C1 segment of cervical spinal cord (tissue), 14 donors: Measurements from ENCODE around the gene GIMAP2.
A peak's percentile ranks its signal among the peaks of the same experiment; 100 is the strongest.
"Not testable (repeated sequence)": the region's sequence is repeated elsewhere in the genome, so short reads cannot be mapped to it uniquely, and the experiment has no call there.

ENCODE experiments used
- DNase-seq, 14 donors: peaks; one replicate each; lab custom pipeline; 2025; lab: John Stamatoyannopoulos, UW

Gene GIMAP2

DNA sequence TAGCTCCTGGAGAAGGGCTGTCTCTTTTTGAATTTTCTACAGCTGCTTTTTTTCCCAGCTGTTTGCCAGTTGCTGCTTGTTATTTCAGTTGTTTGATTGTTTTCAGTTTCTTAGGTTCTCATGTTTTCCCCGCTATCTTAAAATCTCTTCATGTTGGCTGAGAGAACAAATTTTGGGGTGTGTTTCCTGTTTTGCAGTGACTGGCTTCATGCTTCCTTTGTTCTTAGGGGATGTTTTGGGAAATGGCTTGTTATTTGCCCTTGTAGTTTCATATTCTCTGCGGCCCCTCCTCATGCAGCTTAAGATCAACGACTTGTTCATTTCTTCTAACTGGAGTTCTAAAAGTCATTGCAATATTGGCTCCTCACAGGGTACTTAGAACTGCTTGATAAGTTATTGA is 8.7 kb upstream of the GIMAP2 start:
- not testable (repeated sequence) for DNase-seq

GRCh38 chr7:150678601-150679000 is 6.9 kb upstream of the GIMAP2 start:
- DNase-seq: not testable (repeated sequence)

DNA sequence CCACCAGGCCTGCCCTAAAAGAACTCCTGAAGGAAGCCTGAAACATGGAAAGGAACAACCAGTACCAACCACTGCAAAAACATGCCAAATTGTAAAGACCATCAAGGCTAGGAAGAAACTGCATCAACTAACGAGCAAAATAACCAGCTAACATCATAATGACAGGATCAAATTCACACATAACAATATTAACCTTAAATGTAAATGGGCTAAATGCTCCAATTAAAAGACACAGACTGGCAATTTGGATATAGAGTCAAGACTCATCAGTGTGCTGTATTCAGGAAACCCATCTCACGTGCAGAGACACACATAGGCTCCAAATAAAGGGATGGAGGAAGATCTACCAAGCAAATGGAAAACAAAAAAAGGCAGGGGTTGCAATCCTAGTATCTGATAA is 5.1 kb upstream of the GIMAP2 start:
- DNase-seq: not testable (repeated sequence)

GRCh38 chr7:150686030-150686631 is 625 bp downstream of the GIMAP2 start:
- no peak for DNase-seq

- no peak for DNase-seq
Observed at GRCh38 chr7:150688630-150689029, 3.1 kb downstream of the GIMAP2 start.

- DNase-seq: no peak
Observed at GRCh38 chr7:150695654-150696053, 10.1 kb downstream of the GIMAP2 start.

- no peak for DNase-seq
Observed at GRCh38 chr7:150703209-150703608, 17.7 kb downstream of the GIMAP2 start.

GRCh38 chr7:150715293-150715692 is 29.8 kb downstream of the GIMAP2 start:
- DNase-seq: no peak

DNA sequence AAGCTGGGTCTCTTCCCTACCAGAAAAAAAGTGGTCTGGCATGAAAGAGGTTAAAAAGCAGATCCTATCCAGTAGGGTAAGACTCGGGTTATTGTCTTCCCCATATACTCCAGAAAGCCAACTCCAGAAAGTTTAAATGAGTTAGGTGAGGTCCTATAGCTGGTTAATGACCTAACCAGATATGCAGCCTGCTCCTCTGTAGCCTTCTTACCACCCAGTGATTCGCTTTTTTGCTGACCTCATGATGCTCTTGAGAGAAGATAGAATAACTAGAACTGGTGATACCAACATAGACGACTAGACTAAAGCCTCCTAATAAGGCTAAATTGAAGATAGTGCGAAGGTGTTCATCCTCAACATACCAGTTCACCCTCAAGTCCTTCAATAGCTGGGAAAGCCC is 30.2 kb downstream of the GIMAP2 start:
- DNase-seq: no peak

GRCh38 chr7:150716368-150716767 is 30.9 kb downstream of the GIMAP2 start, which contains the start of gene GIMAP1:
Gene GIMAP1 (plus strand): TSS chr7:150716613. CDS start chr7:150719048, 2,435 bp downstream.
- DNase-seq: peak in 4 of 14 donors; percentile 2 to 12 (median 10)

DNA sequence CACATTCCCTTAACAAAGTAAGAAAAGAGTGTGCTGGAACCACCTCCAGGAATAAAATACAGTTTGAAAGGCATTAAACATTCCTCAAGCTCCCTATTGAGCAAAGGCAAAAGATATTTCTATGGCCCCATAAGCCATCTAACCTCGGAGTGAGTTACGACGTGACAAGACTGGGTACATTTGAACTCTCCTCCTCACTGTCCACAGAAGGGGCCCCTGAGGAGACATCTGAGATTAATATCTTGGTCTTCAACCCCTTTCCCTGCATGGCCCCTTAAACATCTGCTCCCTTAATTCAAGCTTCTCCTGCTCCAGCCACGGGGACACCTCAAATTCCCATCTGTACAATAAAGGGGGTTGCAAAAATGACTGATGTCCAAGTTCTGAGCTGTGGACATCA is 31.4 kb downstream of the GIMAP2 start:
- DNase-seq: no peak

DNA sequence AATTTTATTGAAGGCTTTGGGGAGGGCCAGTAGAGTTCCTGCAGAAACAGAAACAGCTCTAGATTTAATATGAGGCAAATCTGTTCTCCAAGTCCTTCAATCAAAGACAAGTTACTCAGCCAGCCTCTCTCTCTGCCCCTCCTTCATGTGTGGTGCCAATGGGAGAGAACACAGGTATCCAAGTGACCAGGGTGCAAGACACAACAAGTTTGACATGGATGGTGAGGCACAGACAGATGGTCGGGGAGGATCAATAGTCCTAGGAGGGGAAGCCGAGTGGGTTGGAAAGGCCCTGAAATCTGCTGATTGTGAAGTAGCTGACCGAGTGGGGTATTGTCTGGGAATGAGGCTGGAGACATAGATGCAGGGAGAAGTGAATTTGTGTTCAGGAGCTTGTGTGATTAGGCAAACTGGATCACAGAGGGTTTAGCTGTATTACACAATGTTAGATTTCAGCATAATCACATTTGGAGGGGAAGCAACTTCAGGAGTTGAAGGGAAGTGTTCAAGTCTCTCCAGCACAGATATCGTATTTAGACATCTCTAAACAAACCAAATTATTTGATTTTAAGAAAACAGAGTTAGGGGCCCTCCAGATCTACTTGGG is 32.4 kb downstream of the GIMAP2 start:
- DNase-seq: peak in 1 of 14 donors; percentile 4

- DNase-seq: no peak
Observed at GRCh38 chr7:150719436-150719835, 33.9 kb downstream of the GIMAP2 start.

GRCh38 chr7:150719960-150720891 is 34.7 kb downstream of the GIMAP2 start:
- no peak for DNase-seq

DNA sequence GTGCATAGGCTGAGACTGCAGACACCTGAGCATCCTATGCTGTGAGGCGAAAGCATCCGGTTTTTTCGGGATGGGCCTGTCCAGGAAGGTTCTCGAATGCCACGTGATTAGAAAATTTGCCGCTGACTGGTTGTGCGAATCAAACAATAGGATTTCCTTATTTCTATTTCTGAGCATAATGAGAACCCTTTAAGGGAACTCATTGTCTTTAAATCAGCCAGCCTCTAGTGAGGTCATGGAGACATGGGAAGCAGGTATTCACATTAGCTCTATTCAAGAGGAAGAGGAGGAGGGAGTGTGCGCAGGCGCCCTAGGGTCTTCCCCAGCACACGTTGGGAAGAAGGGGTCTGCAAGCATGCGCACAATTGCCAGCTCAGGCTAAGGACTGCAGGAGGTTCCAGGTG is 36.5 kb downstream of the GIMAP2 start:
- no peak for DNase-seq

DNA sequence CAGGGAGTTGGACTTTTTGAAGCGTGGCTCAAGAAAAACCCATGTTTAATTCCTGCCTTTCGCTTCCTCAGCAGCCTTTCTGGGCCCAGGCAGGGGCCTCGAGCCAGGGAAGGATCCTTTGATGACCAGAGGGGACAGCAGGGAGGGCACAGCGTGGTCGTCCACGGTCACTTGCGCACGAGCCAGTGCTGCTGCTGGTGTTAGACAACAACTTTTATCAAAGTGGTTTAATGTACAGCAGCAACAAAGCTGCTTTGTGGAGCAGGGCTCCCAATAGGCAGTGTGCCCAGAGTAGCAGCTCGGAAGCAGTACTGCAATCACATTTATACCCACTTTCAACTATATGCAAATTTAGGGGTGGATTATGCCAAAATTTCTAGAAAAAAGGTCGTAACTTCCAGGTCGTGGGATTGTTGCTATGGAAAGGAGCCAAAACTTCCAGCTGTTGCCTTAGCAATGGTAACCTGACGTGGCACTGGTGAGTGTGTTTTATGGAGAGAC is 37.0 kb downstream of the GIMAP2 start:
- DNase-seq: peak in 4 of 14 donors; percentile 8 to 14 (median 12)

DNA sequence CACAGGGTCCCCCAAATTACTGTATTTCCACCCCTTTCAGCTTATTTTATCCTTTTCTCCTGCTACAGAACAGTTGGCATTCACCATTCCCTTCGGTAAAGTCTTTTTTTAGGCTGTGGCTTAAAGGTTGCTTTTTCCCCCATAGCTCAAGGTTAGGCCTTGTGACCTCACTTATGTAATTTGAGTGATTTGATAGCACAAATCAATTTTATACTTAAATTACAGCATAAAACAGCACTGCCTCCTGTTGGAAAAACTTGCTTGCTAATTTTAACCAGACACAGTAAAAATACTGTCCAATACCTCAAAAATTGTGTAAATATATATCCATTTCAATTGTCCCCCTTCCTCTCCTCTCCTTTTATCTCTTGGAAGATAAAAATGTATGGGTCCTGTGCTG is 38.0 kb downstream of the GIMAP2 start:
- DNase-seq: no peak

DNA sequence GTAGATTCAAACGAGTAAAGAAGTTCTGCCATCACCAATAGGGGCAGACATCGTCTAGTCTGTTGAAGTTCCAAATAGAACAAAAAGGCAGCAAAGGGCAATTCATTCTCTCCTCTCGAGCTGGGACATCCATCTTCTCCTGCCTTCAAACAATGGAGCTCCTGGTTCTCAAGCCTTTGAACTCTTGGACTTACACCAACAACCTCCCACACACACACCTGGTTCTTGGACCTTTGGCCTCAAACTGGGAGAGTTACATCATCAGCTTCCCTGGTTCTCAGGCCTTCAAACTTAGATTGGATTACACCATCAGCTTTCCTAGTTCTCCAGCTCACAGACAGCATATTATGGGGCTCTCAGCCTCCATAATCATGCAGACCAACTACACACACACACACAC is 41.9 kb downstream of the GIMAP2 start:
- DNase-seq: no peak

DNA sequence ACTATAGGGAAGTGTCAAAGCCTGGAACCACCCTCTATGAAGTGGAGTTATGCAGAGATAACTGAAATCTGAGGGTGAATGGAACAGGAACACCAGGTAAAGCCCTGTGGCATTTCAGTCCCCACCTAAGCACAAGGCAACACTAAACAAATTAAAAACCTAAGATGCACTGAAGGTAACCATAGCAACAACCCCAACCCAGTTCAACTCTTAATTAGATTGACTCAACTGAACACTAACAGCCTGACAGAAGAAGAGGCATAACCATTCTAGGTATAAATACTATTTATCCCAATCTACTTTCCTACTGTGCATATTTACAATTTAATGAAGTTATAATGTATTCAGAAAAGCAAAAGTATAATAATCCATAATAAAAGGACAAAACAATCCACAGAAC is 42.5 kb downstream of the GIMAP2 start:
- DNase-seq: no peak

DNA sequence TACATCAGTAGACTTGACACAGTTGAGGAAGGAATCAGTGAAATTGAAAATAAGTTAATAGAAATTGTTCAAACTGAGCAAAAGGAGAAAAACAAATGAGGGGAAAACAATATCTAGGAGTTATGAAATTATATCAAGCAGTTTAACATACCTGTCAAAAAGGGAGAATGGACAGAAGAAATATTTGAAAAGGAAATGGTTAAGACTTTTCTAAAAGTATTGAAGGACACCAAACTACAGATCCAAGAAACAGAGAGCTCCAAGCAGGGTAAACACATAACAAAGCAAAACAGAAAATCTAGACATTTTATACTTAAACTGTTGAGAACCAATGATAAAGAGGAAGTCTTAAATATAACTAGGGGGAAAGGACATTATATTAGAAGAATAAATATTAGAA is 43.1 kb downstream of the GIMAP2 start:
- DNase-seq: no peak

GRCh38 chr7:150731916-150732315 is 46.4 kb downstream of the GIMAP2 start:
- no peak for DNase-seq

DNA sequence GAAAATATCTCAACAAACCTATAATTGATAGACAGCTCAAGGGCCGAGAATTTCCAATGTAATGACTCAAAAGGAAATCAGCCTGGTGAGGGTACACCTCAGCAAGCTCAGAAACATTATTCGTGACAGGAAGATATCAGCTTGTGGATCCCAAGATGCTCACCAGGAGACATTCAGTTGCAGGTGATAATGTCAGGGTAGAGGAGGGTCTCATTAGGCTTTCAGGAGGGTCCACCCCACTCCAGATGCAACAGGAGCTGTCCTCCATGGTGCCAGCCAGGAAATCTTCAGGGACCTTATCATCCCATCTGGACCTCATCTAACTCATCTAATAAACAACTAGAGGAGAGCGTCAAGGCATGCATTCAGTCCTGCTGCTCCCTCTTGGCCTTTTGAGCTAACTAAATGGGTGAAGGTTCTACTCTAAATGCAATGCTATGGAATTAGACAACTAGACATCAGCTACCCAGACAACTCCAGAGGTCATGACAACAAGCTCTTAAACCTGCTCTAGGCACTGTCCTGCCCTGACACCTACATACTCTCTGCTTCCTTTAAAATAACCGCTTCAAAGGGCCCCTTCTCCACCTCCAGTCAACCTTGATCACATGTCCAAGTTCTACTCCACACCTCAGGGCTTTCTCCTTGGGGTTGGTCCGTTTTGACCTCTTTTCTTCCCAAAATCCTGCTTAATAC is 47.4 kb downstream of the GIMAP2 start:
- no peak for DNase-seq
